ENCODE measurements around the gene IFNL4.

- TF ChIP-seq ZC3H10 (CRISPR knock-in tag; IDR thresholded peaks at IDR 0.05) (no peak), CSDC2 (CRISPR knock-in tag; IDR thresholded peaks at IDR 0.05) (no peak), TSHZ2 (CRISPR knock-in tag; IDR thresholded peaks at IDR 0.05) (no peak)
- TF ChIP-seq, protein P1, sequence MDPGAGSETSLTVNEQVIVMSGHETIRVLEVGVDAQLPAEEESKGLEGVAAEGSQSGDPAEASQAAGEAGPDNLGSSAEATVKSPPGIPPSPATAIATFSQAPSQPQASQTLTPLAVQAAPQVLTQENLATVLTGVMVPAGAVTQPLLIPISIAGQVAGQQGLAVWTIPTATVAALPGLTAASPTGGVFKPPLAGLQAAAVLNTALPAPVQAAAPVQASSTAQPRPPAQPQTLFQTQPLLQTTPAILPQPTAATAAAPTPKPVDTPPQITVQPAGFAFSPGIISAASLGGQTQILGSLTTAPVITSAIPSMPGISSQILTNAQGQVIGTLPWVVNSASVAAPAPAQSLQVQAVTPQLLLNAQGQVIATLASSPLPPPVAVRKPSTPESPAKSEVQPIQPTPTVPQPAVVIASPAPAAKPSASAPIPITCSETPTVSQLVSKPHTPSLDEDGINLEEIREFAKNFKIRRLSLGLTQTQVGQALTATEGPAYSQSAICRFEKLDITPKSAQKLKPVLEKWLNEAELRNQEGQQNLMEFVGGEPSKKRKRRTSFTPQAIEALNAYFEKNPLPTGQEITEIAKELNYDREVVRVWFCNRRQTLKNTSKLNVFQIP (CRISPR knock-in tag; IDR thresholded peaks at IDR 0.05; ENCODE audit: borderline replicate concordance, low read depth) = no peak
These were observed 50.8 kb downstream of the IFNL4 start for GRCh38 chr19:39197808-39198207.
